SJSA1 (cell line): Measurements from ENCODE around the gene FLOT2. TPM values are rescaled to one million over a fixed set of nuclear protein-coding genes. Genes with fewer than 3 reads are reported as not detected.
A peak's percentile ranks its signal among the peaks of the same experiment; 100 is the strongest.
"Not testable (repeated sequence)": the region's sequence is repeated elsewhere in the genome, so short reads cannot be mapped to it uniquely, and the experiment has no call there.

Experiments used
- DNase-seq, 2 experiments: peaks; one replicate each; pipeline ENCODE4 v3.0.0-alpha.2; 2015 to 2020; ENCODE audit warnings: low spot score in 2 of 2, low read depth in 1 of 2
- H3K27ac ChIP-seq: fragments of 250-450 bp; sonication (Bioruptor Pico); 2 replicates; pipeline ENCODE4 v1.5.1; 2020; ENCODE audit warnings: mild to moderate bottlenecking, moderate library complexity
- H3K27me3 ChIP-seq: fragments of 250-450 bp; sonication (Bioruptor Pico); replicated peaks from 2 replicates; pipeline ENCODE4 v1.5.1; 2020; ENCODE audit warnings: mild to moderate bottlenecking, moderate library complexity
- H3K36me3 ChIP-seq: fragments of 250-450 bp; sonication (Bioruptor Pico); 2 replicates; pipeline ENCODE4 v1.5.1; 2020; ENCODE audit warnings: mild to moderate bottlenecking
- H3K4me1 ChIP-seq: fragments of 250-450 bp; sonication (Bioruptor Pico); replicated peaks from 2 replicates; pipeline ENCODE4 v1.6.1; 2021; ENCODE audit warnings: mild to moderate bottlenecking
- H3K4me3 ChIP-seq: fragments of 250-450 bp; sonication (Bioruptor Pico); 2 replicates; pipeline ENCODE4 v1.5.1; 2020; ENCODE audit warnings: mild to moderate bottlenecking
- H3K9me3 ChIP-seq: fragments of 250-450 bp; sonication (Bioruptor Pico); replicated peaks from 2 replicates; pipeline ENCODE4 v1.5.1; 2020; ENCODE audit warnings: mild to moderate bottlenecking
- total RNA-seq: library from RNA; depleted of rRNA; stranded (reverse); fragments of >200 nt; shearing (Covaris generic); gene quantifications from 2 replicates; pipeline ENCODE4 v1.2.3, GENCODE V29; 2014; rRNA removed

FLOT2 gene, protein sequence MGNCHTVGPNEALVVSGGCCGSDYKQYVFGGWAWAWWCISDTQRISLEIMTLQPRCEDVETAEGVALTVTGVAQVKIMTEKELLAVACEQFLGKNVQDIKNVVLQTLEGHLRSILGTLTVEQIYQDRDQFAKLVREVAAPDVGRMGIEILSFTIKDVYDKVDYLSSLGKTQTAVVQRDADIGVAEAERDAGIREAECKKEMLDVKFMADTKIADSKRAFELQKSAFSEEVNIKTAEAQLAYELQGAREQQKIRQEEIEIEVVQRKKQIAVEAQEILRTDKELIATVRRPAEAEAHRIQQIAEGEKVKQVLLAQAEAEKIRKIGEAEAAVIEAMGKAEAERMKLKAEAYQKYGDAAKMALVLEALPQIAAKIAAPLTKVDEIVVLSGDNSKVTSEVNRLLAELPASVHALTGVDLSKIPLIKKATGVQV
- total RNA-seq, result 13.4 and 18.3 TPM in 2 replicates

DNA sequence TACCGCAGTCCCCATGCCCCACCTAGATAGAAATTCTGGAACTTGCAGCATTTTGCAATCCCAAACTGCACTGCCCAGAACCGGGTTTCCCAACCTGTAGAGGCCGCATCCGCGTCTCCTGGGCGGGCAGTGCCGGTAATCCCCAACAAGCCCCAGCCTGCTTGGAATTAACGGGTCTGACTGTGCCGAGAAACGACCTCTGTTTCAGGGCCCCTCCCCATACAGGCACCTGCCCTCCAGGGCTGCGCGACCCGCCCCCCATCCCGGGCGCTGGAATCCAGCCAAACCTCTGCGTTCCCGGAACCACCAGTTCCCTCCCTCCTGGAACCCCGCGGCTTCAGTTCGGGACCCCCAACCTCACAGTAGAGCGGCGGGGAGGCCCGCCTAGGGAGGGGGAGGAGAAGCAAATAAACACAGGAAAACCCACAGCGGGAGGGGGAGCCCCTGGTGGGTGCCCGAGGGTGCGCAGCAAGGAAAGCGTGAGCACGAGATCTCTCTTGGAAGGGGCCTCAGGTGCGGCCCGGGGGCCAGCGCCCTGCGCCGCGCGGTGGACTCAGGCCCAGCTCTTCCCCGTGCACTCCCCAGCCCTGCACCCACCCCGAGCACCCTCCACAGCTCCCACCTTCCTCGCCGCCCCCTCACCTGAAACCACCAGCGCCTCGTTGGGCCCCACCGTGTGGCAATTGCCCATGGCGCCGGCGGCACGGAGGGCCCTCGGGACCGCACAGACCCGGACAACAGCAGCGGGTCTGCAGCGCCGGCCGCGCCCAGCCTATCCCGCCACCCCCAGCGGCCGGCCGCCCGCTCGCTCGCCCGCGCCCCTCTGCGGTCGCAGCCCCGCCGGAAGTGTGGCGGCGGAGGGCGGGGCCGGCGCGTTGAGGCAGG lies at the start of gene FLOT2:
FLOT2 (minus strand) TSS at position 850 of the 885 bp plus-strand sequence; CDS start at position 691, 159 bp downstream.
- Histone ChIP-seq H3K27ac (peak within 1 kb of the TSS; percentile 29; the same call in 1 of the 2 replicates), H3K4me3 (peak within 1 kb of the TSS; percentile 83), H3K36me3 (peaks cover 12% of the 10 kb centered on the region; the same call in 1 of the 2 replicates), H3K4me1 (peaks cover 27% of the 10 kb centered on the region), H3K27me3 (no peaks in the 10 kb centered on the region), H3K9me3 (peaks cover 7% of the 10 kb centered on the region)
- peak in 1 of 2 experiments; percentile 33 for DNase-seq

DNA sequence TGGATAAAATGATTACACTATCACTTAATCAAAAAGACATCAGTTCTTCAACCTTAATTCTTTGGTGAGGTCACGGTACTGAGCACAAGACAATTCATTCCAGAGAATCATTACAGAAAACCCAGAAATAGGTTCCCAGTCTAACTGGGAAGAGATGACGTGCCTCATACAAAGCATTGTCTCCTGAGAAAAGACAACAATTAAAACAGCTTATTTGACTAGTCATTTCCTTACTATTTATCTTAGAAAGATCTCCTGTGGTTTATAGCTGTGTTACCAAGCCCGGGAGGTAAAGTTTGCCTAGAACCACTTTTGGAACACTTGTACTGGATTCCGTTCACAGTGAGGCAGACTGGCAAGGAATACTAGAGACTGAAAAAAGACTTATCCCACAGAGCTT lies 48.7 kb upstream of the FLOT2 start:
- Histone ChIP-seq H3K9me3 (no peaks in the 10 kb centered on the region), H3K4me1 (peaks cover 38% of the 10 kb centered on the region), H3K27ac (peak overlapping the region; percentile 94), H3K27me3 (no peaks in the 10 kb centered on the region), H3K4me3 (no peak overlapping the region), H3K36me3 (peaks cover 34% of the 10 kb centered on the region)
- peak; percentile 64 to 91 for DNase-seq

DNA sequence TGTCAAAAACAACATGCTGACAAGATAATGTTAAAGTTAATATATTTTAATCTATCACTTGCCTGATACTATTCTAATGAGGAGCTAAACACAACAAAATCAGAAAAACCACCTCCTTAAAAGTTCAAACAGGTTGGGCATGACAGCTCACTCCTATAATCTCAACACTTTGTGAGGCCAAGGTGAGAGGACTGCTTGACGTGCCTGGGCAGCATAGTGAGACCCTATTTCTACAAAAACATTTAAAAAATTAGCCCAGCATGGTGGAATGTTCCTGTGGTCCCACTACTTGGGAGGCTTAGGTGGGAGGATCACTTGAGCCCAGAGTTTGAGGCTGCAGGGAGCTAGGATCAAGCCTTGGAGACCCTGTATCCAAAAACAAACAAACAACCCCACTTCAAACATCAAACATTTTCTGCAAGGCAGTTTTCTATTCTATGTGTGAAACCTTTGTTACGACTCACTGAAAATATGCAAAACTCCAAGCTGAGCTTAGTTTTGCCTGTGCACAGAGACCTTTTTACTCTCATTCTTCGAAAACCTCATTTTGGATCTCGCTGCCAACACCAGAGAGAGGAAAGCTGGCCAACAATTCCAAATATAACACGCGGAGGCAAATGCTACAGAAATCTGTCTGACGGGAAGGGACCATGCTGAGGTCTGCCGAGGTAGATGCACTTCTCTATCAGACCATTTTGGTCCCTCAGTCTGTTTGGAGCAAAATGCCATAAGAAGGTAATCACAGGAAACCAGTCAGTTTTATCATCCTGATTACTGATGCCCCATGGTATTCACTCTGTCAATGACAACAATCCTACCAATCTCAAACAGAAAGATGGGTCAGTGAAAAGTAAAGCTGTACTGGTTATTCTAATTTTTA lies 47.6 kb upstream of the FLOT2 start:
- peaks cover 40% of the 10 kb centered on the region for H3K36me3 ChIP-seq
- peaks cover 38% of the 10 kb centered on the region for H3K4me1 ChIP-seq
- H3K4me3 ChIP-seq, result no peak overlapping the region
- no peaks in the 10 kb centered on the region for H3K9me3 ChIP-seq
- H3K27ac ChIP-seq, result peak overlapping the region; percentile 94
- H3K27me3 ChIP-seq, result no peaks in the 10 kb centered on the region
- DNase-seq, result peak in 1 of 2 experiments; percentile 62

DNA sequence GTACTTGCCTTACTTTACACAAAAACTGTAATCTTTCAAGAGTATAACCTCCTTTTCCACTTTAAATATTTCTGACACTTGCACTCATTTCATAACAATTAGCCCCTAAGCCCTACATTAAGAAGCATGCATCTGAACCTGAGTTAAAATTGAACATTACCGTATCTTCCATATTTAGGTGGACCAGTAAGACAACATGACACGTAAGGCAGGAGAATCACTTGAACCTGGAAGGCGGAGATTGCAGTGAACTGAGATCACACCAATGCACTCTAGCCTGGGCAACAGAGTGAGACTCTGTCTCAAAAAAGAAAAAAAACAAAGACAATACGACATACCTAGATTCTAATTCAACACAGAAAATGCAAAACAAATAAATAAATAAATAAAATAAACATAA lies 46.8 kb upstream of the FLOT2 start:
- no peak for DNase-seq
- no peak overlapping the region for H3K4me3 ChIP-seq
- no peaks in the 10 kb centered on the region for H3K27me3 ChIP-seq
- peaks cover 38% of the 10 kb centered on the region for H3K4me1 ChIP-seq
- peaks cover 43% of the 10 kb centered on the region for H3K36me3 ChIP-seq
- no peaks in the 10 kb centered on the region for H3K9me3 ChIP-seq
- peak overlapping the region; percentile 94; the same call in 1 of the 2 replicates for H3K27ac ChIP-seq

DNA sequence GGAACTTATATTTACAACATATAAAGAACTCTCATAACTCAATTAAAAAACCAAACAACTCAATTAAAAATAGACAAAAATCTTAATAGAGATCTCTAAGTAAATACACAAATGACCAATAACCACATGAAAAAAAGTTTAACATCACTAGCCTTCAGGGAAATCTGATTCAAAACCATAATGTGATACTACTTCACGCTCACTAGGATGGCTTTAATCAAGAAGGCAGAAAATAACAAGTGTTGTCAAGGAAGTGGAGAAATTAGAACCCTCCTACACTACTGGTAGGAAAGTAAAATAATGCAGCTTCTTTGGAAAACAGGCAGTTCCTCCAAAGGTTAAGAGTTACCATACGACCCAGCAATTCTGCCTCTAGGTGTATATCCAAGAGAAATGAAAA lies 45.4 kb upstream of the FLOT2 start:
- Histone ChIP-seq H3K27me3 (no peaks in the 10 kb centered on the region), H3K27ac (no peak overlapping the region), H3K4me3 (no peak overlapping the region), H3K4me1 (peaks cover 35% of the 10 kb centered on the region), H3K9me3 (no peaks in the 10 kb centered on the region), H3K36me3 (peaks cover 48% of the 10 kb centered on the region)
- DNase-seq, result no peak

DNA sequence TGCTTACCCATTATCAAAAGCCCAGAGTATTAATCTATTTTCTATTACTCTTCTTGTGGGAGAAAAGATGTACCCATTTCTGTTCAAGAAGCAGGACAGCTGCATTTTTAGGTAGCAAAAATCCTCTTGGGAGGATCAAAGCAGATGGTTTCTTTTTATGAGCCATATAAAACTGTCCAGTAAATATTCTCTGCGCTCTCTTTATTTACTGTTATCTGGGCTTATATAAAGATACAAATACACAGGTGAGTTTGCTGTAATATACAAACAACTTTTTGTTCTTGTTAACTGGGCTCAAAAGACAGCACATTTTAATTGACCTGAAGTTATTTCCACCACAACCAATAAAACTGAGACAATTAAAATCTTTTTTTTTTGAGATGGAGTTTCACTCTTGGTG lies 43.7 kb upstream of the FLOT2 start:
- Histone ChIP-seq H3K9me3 (no peaks in the 10 kb centered on the region), H3K4me1 (peaks cover 19% of the 10 kb centered on the region), H3K27ac (no peak overlapping the region), H3K36me3 (peaks cover 55% of the 10 kb centered on the region), H3K27me3 (no peaks in the 10 kb centered on the region), H3K4me3 (no peak overlapping the region)
- DNase-seq, result no peak

DNA sequence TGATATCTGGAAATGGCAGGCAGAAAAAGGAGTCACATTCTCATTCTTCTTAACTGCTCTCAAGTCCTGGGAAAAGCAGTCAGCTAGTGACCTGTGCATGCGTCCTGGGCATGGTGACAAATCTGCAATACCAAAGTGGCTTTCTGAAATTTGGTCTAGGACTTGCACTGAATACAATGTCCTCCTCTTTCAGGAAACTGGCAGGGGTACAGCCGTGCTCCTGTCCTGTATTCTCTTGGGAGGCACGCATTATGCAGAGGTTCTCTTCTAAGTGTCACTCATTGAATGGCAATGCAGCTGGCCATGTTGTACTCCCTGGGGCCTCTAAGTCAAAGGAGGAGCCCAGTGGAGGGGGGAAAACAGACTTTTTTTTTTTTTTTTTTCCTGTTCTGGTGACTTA lies 43.1 kb upstream of the FLOT2 start:
- peaks cover 15% of the 10 kb centered on the region for H3K4me1 ChIP-seq
- H3K4me3 ChIP-seq, result no peak overlapping the region
- no peak overlapping the region for H3K27ac ChIP-seq
- H3K36me3 ChIP-seq, result peaks cover 60% of the 10 kb centered on the region
- no peak for DNase-seq
- no peaks in the 10 kb centered on the region for H3K27me3 ChIP-seq
- no peaks in the 10 kb centered on the region for H3K9me3 ChIP-seq

DNA sequence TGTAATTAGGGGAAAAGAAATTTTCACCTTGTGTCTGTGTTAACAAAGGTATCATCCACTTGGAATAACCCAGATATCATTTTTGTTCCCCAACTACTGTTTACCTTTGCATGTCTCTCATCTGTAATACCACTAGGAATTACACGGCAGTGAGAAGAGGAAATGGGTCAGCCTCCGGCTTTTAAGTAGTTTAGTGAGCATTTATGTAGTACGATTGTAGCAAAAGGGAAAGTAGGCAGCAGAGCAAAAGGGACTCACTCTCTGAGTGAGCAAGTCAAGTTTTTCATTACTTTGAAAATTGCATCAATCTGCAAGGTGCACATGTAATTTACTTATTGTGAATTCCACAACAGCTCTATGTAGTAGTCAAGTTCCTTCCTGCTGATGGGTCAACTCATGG lies 42.6 kb upstream of the FLOT2 start:
- no peak overlapping the region for H3K27ac ChIP-seq
- peaks cover 9% of the 10 kb centered on the region for H3K4me1 ChIP-seq
- H3K9me3 ChIP-seq, result no peaks in the 10 kb centered on the region
- no peak overlapping the region for H3K4me3 ChIP-seq
- DNase-seq, result no peak
- peaks cover 65% of the 10 kb centered on the region for H3K36me3 ChIP-seq
- H3K27me3 ChIP-seq, result no peaks in the 10 kb centered on the region

DNA sequence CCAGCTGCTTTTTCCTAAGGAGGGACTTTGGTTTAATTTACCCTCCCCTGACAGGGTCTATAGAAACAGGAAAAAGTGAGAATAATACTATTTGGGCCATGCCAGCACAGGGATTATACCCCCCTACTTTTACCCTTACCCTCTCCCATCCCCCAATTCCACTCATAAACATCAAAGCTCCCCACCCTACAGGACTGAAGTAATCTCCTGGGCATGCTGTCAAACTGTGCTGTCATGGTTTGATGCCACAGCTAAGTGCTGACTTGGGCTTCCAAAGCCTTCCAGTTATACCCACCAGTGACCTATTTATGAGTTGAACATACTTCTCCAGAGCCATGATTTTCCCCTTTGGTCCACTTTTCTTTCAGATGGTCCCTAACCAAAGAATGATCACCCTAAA lies 41.0 kb upstream of the FLOT2 start:
- no peak for DNase-seq
- Histone ChIP-seq H3K36me3 (peaks cover 53% of the 10 kb centered on the region), H3K9me3 (no peaks in the 10 kb centered on the region), H3K27ac (no peak overlapping the region), H3K4me1 (no peaks in the 10 kb centered on the region), H3K4me3 (no peak overlapping the region), H3K27me3 (no peaks in the 10 kb centered on the region)

DNA sequence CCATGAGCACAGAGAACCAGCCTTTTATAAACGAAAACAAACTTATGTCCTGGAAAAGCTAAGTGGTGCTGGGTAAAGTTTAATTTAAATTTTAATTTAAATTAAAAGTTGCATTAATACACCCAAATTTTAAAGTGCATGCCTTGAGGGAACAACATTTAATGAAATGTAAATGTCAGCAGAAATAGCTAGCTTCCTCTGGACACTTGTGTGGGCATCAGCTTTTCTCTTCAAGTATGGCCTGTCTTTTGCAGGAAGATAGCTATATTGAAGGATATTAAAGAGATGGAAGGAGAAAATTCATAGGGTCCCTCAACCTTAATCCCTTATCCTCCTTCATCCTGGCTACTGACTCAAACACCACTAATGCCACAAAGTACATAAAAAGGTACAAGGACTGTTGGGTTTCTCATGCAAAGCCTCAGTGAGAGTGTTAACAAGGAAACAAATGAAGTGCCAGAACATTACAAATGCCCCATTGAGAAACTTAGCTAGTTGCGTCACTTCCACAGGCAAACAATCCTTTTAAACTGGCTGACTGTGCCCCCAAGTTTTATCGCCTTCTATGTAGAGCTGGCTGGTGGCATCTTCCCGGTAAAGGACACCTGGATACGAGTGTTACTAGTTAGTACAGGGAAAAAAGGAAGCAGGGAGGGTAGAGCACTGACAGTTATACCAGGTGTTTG lies 39.7 kb upstream of the FLOT2 start:
- no peak overlapping the region for H3K4me3 ChIP-seq
- H3K27me3 ChIP-seq, result no peaks in the 10 kb centered on the region
- H3K4me1 ChIP-seq, result no peaks in the 10 kb centered on the region
- H3K9me3 ChIP-seq, result no peaks in the 10 kb centered on the region
- H3K36me3 ChIP-seq, result peaks cover 46% of the 10 kb centered on the region
- no peak overlapping the region for H3K27ac ChIP-seq
- DNase-seq, result no peak

DNA sequence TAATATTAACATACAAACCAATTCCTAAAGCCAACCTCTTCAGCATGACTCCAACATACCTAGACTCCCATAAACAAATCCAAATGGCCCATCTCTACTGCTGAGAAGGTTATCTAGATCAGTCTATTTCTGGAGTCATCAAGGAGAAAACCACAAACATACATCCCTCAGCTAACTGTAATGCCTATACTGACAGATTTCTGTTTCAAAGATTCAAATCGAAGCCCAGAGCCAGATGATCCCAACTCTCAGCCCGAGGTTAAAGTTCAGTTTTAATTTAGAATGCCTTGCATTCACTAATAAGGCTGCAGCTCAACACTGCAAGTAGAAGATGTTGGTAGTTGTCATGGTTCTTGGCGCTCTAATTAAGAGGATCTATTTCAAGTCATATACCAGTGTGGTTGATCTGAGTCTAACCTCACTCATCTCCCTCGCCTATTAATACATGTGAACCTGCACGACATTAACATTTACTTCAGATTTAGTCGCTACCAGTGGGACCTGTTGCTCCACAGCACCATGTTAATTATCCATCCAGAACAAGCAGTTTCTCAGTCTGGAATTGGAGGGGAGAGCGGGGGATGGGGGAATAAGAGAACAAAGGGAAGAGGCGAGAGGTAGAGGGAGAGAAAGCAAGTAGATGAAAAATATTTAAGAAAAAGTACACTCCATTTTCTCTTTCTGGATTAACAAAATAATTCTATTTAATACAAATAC lies 38.4 kb upstream of the FLOT2 start:
- H3K27ac ChIP-seq, result no peak overlapping the region
- H3K9me3 ChIP-seq, result no peaks in the 10 kb centered on the region
- no peaks in the 10 kb centered on the region for H3K4me1 ChIP-seq
- H3K4me3 ChIP-seq, result no peak overlapping the region
- no peak for DNase-seq
- peaks cover 41% of the 10 kb centered on the region for H3K36me3 ChIP-seq
- H3K27me3 ChIP-seq, result no peaks in the 10 kb centered on the region

DNA sequence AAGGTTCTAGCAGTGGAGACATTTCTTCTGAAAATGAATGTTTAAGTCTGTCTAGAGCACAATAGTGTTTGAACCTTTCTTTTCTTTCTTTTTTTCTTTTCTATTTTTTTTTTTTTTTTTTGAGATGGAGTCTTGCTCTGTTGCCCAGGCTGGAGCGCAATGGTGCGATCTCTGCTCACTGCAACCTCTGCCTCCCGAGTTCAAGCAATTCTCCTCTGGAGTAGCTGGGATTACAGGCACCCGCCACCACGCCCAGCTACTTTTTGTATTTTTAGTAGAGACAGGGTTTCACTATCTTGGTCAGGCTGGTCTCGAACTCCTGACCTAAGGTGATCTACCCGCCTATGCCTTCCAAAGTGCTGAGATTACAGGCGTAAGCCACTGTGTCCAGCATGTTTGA lies 37.0 kb upstream of the FLOT2 start:
- not testable (repeated sequence) for H3K27ac ChIP-seq, DNase-seq, H3K9me3 ChIP-seq, H3K4me1 ChIP-seq, H3K4me3 ChIP-seq, H3K27me3 ChIP-seq
- peaks cover 29% of the 10 kb centered on the region for H3K36me3 ChIP-seq
